ENCODE results near the gene RAP2A.

Gene RAP2A

GRCh38 chr13:97498419-97498818, 64.5 kb downstream of the RAP2A start:
- Histone ChIP-seq H3K79me2 (ENCODE audit: insufficient read depth, low read depth) (no peaks in the 10 kb centered on the region), H3K9ac (no peak overlapping the region), H2AFZ (ENCODE audit: low read depth) (no peak overlapping the region), H3K4me1 (ENCODE audit: low read depth, poor library complexity, severe bottlenecking) (no peaks in the 10 kb centered on the region), H3K27ac (no peak overlapping the region), H3K4me3 (IDR thresholded peaks at IDR 0.05; ENCODE audit: insufficient read depth, low read depth, low read length) (no peak overlapping the region), H4K20me1 (ENCODE audit: insufficient read depth) (no peaks in the 10 kb centered on the region), H3K27me3 (ENCODE audit: insufficient read depth, low read depth) (no peaks in the 10 kb centered on the region), H3K36me3 (ENCODE audit: insufficient read depth) (no peaks in the 10 kb centered on the region), H3K4me2 (no peak overlapping the region)
- TF ChIP-seq CTCF (conservative IDR thresholded peaks at IDR 0.05; ENCODE audit: low read depth, low read length): no peak

- no peaks in the 10 kb centered on the region for H4K20me1 ChIP-seq (ENCODE audit: insufficient read depth)
- no peak overlapping the region for H3K27ac ChIP-seq
- H3K4me2 ChIP-seq: no peak overlapping the region
- H3K4me1 ChIP-seq (ENCODE audit: low read depth, poor library complexity, severe bottlenecking): no peaks in the 10 kb centered on the region
- H3K79me2 ChIP-seq (ENCODE audit: insufficient read depth, low read depth): no peaks in the 10 kb centered on the region
- no peak for TF ChIP-seq CTCF (conservative IDR thresholded peaks at IDR 0.05; ENCODE audit: low read depth, low read length)
- H3K4me3 ChIP-seq (IDR thresholded peaks at IDR 0.05; ENCODE audit: insufficient read depth, low read depth, low read length): no peak overlapping the region
- H3K9ac ChIP-seq: no peak overlapping the region
- H3K27me3 ChIP-seq (ENCODE audit: insufficient read depth, low read depth): no peaks in the 10 kb centered on the region
- no peak overlapping the region for H2AFZ ChIP-seq (ENCODE audit: low read depth)
- H3K36me3 ChIP-seq (ENCODE audit: insufficient read depth): no peaks in the 10 kb centered on the region
Observed at GRCh38 chr13:97499181-97499580, 65.2 kb downstream of the RAP2A start.

GRCh38 chr13:97502181-97502580, 68.2 kb downstream of the RAP2A start:
- no peak overlapping the region for H3K4me3 ChIP-seq (IDR thresholded peaks at IDR 0.05; ENCODE audit: insufficient read depth, low read depth, low read length)
- H2AFZ ChIP-seq (ENCODE audit: low read depth): no peak overlapping the region
- no peaks in the 10 kb centered on the region for H3K79me2 ChIP-seq (ENCODE audit: insufficient read depth, low read depth)
- H3K4me2 ChIP-seq: no peak overlapping the region
- no peaks in the 10 kb centered on the region for H3K27me3 ChIP-seq (ENCODE audit: insufficient read depth, low read depth)
- TF ChIP-seq CTCF (conservative IDR thresholded peaks at IDR 0.05; ENCODE audit: low read depth, low read length): no peak
- no peaks in the 10 kb centered on the region for H3K4me1 ChIP-seq (ENCODE audit: low read depth, poor library complexity, severe bottlenecking)
- H3K27ac ChIP-seq: no peak overlapping the region
- H4K20me1 ChIP-seq (ENCODE audit: insufficient read depth): no peaks in the 10 kb centered on the region
- no peaks in the 10 kb centered on the region for H3K36me3 ChIP-seq (ENCODE audit: insufficient read depth)
- no peak overlapping the region for H3K9ac ChIP-seq

- Histone ChIP-seq H3K27me3 (ENCODE audit: insufficient read depth, low read depth) (no peaks in the 10 kb centered on the region), H3K4me1 (ENCODE audit: low read depth, poor library complexity, severe bottlenecking) (no peaks in the 10 kb centered on the region), H3K27ac (no peak overlapping the region), H3K9ac (no peak overlapping the region), H3K4me2 (no peak overlapping the region), H2AFZ (ENCODE audit: low read depth) (no peak overlapping the region), H3K4me3 (IDR thresholded peaks at IDR 0.05; ENCODE audit: insufficient read depth, low read depth, low read length) (no peak overlapping the region), H4K20me1 (ENCODE audit: insufficient read depth) (no peaks in the 10 kb centered on the region), H3K79me2 (ENCODE audit: insufficient read depth, low read depth) (no peaks in the 10 kb centered on the region), H3K36me3 (ENCODE audit: insufficient read depth) (no peaks in the 10 kb centered on the region)
- no peak for TF ChIP-seq CTCF (conservative IDR thresholded peaks at IDR 0.05; ENCODE audit: low read depth, low read length)
Observed at GRCh38 chr13:97502706-97503105, 68.7 kb downstream of the RAP2A start.

GRCh38 chr13:97505017-97505416, 71.0 kb downstream of the RAP2A start:
- H3K4me3 ChIP-seq (IDR thresholded peaks at IDR 0.05; ENCODE audit: insufficient read depth, low read depth, low read length): no peak overlapping the region
- H3K27me3 ChIP-seq (ENCODE audit: insufficient read depth, low read depth): no peaks in the 10 kb centered on the region
- no peak overlapping the region for H2AFZ ChIP-seq (ENCODE audit: low read depth)
- H3K27ac ChIP-seq: no peak overlapping the region
- no peak overlapping the region for H3K4me2 ChIP-seq
- H4K20me1 ChIP-seq (ENCODE audit: insufficient read depth): no peaks in the 10 kb centered on the region
- TF ChIP-seq CTCF (conservative IDR thresholded peaks at IDR 0.05; ENCODE audit: low read depth, low read length): no peak
- no peaks in the 10 kb centered on the region for H3K4me1 ChIP-seq (ENCODE audit: low read depth, poor library complexity, severe bottlenecking)
- no peak overlapping the region for H3K9ac ChIP-seq
- no peaks in the 10 kb centered on the region for H3K79me2 ChIP-seq (ENCODE audit: insufficient read depth, low read depth)
- no peaks in the 10 kb centered on the region for H3K36me3 ChIP-seq (ENCODE audit: insufficient read depth)

Measured in KMS-11 (cell line).